GM21737 (cell line): ENCODE measurements around the gene NPBWR2.
"Not testable (repeated sequence)": the region's sequence is repeated elsewhere in the genome, so short reads cannot be mapped to it uniquely, and the experiment has no call there.

ENCODE experiments used
- ATAC-seq: cut with Tn5 transposase; IDR thresholded peaks from one replicate; pipeline ENCODE4 v1.9.1; 2021; ENCODE audit warnings: mild to moderate bottlenecking, moderate library complexity; ENCODE audit not compliant: unreplicated experiment

NPBWR2 gene

GRCh38 chr20:64144144-64144912 is 37.0 kb upstream of the NPBWR2 start:
- ATAC-seq: no peak

- no peak for ATAC-seq
These were observed 35.8 kb upstream of the NPBWR2 start for GRCh38 chr20:64143018-64143801.

GRCh38 chr20:64142590-64142989 is 35.2 kb upstream of the NPBWR2 start:
- ATAC-seq: no peak

- no peak for ATAC-seq
These were observed 33.6 kb upstream of the NPBWR2 start for GRCh38 chr20:64140956-64141355.

GRCh38 chr20:64140061-64140931 is 32.9 kb upstream of the NPBWR2 start:
- no peak for ATAC-seq

GRCh38 chr20:64139199-64140060 is 32.1 kb upstream of the NPBWR2 start:
- ATAC-seq: no peak

- no peak for ATAC-seq
These were observed 31.0 kb upstream of the NPBWR2 start for GRCh38 chr20:64138276-64138815.

- ATAC-seq: no peak
These were observed 30.2 kb upstream of the NPBWR2 start for GRCh38 chr20:64137598-64138031.

- ATAC-seq: no peak
These were observed 28.8 kb upstream of the NPBWR2 start for GRCh38 chr20:64136004-64136710.

- not testable (repeated sequence) for ATAC-seq
These were observed 27.4 kb upstream of the NPBWR2 start for GRCh38 chr20:64134744-64135143.

- ATAC-seq: no peak
These were observed 26.6 kb upstream of the NPBWR2 start for GRCh38 chr20:64133951-64134407.

- ATAC-seq: no peak
These were observed 24.0 kb upstream of the NPBWR2 start for GRCh38 chr20:64131406-64131805.

- no peak for ATAC-seq
These were observed 23.5 kb upstream of the NPBWR2 start for GRCh38 chr20:64130876-64131275.

GRCh38 chr20:64130271-64130670 is 22.9 kb upstream of the NPBWR2 start:
- ATAC-seq: no peak

- no peak for ATAC-seq
These were observed 21.9 kb upstream of the NPBWR2 start for GRCh38 chr20:64129146-64129782.

- ATAC-seq: not testable (repeated sequence)
These were observed 16.2 kb upstream of the NPBWR2 start for GRCh38 chr20:64123517-64123916.

- ATAC-seq: not testable (repeated sequence)
These were observed 15.6 kb upstream of the NPBWR2 start for GRCh38 chr20:64122927-64123326.

GRCh38 chr20:64121586-64121985 is 14.2 kb upstream of the NPBWR2 start:
- no peak for ATAC-seq
